Gastroesophageal sphincter (tissue), 4 donors: Measurements from ENCODE around the gene MTMR10. TPM values are rescaled to one million over a fixed set of nuclear protein-coding genes. Genes with fewer than 3 reads are reported as not detected.

ENCODE experiments used
- ATAC-seq: fragments of 150-250 bp; one replicate; pipeline ENCODE4 v1.9.1; 2016; ENCODE audit warnings: mild to moderate bottlenecking, moderate library complexity
- H3K27ac ChIP-seq, 4 donors: fragments of 200-600 bp; sonication (generic) in 3 of 4; 1 replicate in 3 of 4; 2 replicates in 1 of 4; pipeline ENCODE4 v1.5.1; 2016 to 2019
- H3K27me3 ChIP-seq: fragments of 200-600 bp; sonication (generic); one replicate; pipeline ENCODE4 v1.5.1; 2019
- H3K36me3 ChIP-seq, 2 donors: fragments of 200-600 bp; sonication (generic); one replicate each; pipeline ENCODE4 v1.5.1; 2019; ENCODE audit warnings: control low read depth in 1 of 2
- H3K4me1 ChIP-seq, 3 donors: fragments of 200-600 bp; sonication (generic); 1 replicate in 2 of 3; 2 replicates in 1 of 3; pipeline ENCODE4 v1.5.1; 2016 to 2019; ENCODE audit warnings: control low read depth in 2 of 3
- H3K4me3 ChIP-seq, 2 donors: fragments of 200-600 bp; sonication (generic); one replicate each; pipeline ENCODE4 v1.5.1; 2019; ENCODE audit warnings: mild to moderate bottlenecking in 1 of 2, moderate library complexity in 1 of 2
- H3K9me3 ChIP-seq, 3 donors: fragments of 200-600 bp; sonication (generic); one replicate each; pipeline ENCODE4 v1.5.1; 2017 to 2019; ENCODE audit warnings: control low read depth in 2 of 3
- CTCF ChIP-seq, 4 experiments: fragments of 200-600 bp in 2 of 4; fragments of 450-650 bp in 2 of 4; sonication (generic) in 1 of 4; IDR thresholded peaks; one replicate each; pipeline ENCODE4 v1.5.1; 2017 to 2019; ENCODE audit warnings: antibody characterized with exemption in 4 of 4, mild to moderate bottlenecking in 2 of 4, moderate library complexity in 2 of 4
- EP300 ChIP-seq: sonication (generic); formaldehyde crosslinking; IDR thresholded peaks from one replicate; pipeline ENCODE4 v1.6.1; 2017; ENCODE audit warnings: antibody characterized with exemption, mild to moderate bottlenecking
- POLR2A ChIP-seq, 2 donors: fragments of 450-650 bp; IDR thresholded peaks; one replicate each; pipeline ENCODE4 v1.6.1; 2017; ENCODE audit warnings: antibody characterized with exemption in 2 of 2, mild to moderate bottlenecking in 2 of 2, moderate library complexity in 1 of 2
- POLR2AphosphoS5 ChIP-seq: sonication (generic); formaldehyde crosslinking; IDR thresholded peaks from one replicate; pipeline ENCODE4 v1.6.1; 2017; ENCODE audit warnings: antibody characterized with exemption
- WGBS, 2 donors: methylation state at CpG; one replicate each; pipeline ENCODE4 v1.1.5; 2018; ENCODE audit warnings: low coverage in 1 of 2; 5-methylcytosine and 5-hydroxymethylcytosine counted together
- total RNA-seq, 4 donors: library from RNA; depleted of rRNA; stranded (reverse); fragments of >200 nt; gene quantifications; one replicate each; pipeline ENCODE4 v1.1.0, GENCODE V29; 2016

The MTMR10 gene
- total RNA-seq, 4 donors from 2014 or later, result 25.4 to 35.0 (median 32.4) TPM

GRCh38 chr15:30954674-30955073, 36.8 kb downstream of the MTMR10 start:
- 73 to 100% methylated on average over 1 of the region's 1 CpG for WGBS, 2 donors

DNA sequence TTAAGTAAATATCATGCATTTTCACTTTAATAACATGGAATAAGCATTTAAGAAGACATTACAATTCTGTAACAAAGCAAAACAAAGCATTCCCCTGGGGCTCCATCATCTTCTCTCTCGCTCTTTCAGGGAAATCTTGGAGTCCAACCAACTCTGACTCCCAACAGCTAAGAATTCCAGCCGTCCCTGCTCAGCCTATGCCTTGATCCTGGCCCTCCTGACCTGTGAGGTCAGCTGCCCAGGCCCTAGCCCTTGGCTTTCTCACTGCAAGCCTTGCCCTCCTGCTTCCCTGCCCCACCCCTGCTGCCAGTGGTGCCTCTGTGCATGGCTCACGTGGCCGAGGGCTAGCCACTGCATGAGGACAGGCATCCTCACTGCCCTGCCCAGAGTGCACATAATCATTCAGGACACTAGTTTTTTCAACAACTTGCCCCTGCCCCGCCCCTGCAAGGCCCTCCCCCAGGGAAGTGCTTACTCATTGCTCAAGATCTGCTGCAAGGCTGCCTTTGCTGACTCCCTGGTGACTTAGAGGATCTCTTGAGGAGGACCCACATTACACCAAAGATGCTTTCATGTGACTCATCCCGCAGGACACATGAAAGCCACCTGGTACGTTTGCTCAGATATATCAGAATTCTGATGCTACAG, 37.6 kb downstream of the MTMR10 start:
- ATAC-seq, result no peak
- TF ChIP-seq POLR2A (IDR thresholded peaks at IDR 0.05) (no peak), EP300 (no peak), CTCF (IDR thresholded peaks at IDR 0.05) (no peak), POLR2AphosphoS5 (no peak)
- Histone ChIP-seq H3K36me3 (peaks cover 0 to 99% of the 10 kb centered on the region in 2 donors), H3K27ac (no peak overlapping the region), H3K4me3 (no peak overlapping the region), H3K27me3 (no peaks in the 10 kb centered on the region), H3K9me3 (peaks cover 0 to 6% (median 0%) of the 10 kb centered on the region in 3 donors), H3K4me1 (peaks cover 0 to 8% (median 0%) of the 10 kb centered on the region in 3 donors)
- 43 to 66% methylated on average over 4 of the region's 7 CpGs for WGBS, 2 donors

More at GRCh38 chr15:30954674-30955073, 36.8 kb downstream of the MTMR10 start:
- H3K4me1 ChIP-seq, result peaks cover 0 to 8% (median 0%) of the 10 kb centered on the region in 3 donors
- no peak for ATAC-seq
- no peak overlapping the region for H3K4me3 ChIP-seq
- H3K36me3 ChIP-seq, result peaks cover 3 to 99% of the 10 kb centered on the region in 2 donors
- H3K27me3 ChIP-seq, result no peaks in the 10 kb centered on the region
- no peak overlapping the region for H3K27ac ChIP-seq
- H3K9me3 ChIP-seq, result no peaks in the 10 kb centered on the region
- TF ChIP-seq POLR2A (IDR thresholded peaks at IDR 0.05), result no peak
- TF ChIP-seq POLR2AphosphoS5, result no peak
- TF ChIP-seq CTCF (IDR thresholded peaks at IDR 0.05), result no peak
- no peak for TF ChIP-seq EP300

DNA sequence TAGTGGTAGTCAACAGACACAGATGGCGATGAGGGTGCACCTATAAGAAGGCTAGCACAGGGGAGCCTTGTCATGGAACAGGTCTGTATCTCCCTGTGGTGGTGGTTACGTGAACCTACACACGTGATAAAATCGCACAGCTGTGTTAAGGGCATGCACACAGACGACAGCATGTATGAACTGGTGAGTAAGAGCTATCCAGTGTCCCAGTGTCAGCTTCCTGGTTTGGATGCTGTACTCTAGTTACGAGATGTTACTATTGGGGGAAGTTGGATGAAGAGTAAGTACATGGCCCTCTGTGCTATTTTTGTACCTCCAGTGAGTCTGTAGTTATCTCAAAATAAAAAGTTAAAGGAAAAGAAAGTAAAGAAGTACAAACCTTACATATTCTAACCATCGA, 38.2 kb downstream of the MTMR10 start:
- no peak for ATAC-seq
- Histone ChIP-seq H3K4me1 (peaks cover 0 to 8% (median 0%) of the 10 kb centered on the region in 3 donors), H3K27me3 (no peaks in the 10 kb centered on the region), H3K36me3 (peaks cover 0 to 99% of the 10 kb centered on the region in 2 donors), H3K4me3 (no peak overlapping the region), H3K27ac (no peak overlapping the region), H3K9me3 (peaks cover 0 to 6% (median 0%) of the 10 kb centered on the region in 3 donors)
- no peak for TF ChIP-seq EP300
- no peak for TF ChIP-seq POLR2A (IDR thresholded peaks at IDR 0.05)
- 88 to 96% methylated on average over 5 to 6 of the region's 7 CpGs for WGBS, 2 donors

GRCh38 chr15:30943654-30944335, 47.6 kb downstream of the MTMR10 start:
- Histone ChIP-seq H3K4me1 (no peaks in the 10 kb centered on the region), H3K27me3 (no peaks in the 10 kb centered on the region), H3K4me3 (no peak overlapping the region), H3K9me3 (no peaks in the 10 kb centered on the region), H3K36me3 (peaks cover 0 to 100% of the 10 kb centered on the region in 2 donors), H3K27ac (no peak overlapping the region)
- TF ChIP-seq POLR2AphosphoS5 (no peak), EP300 (no peak), CTCF (IDR thresholded peaks at IDR 0.05) (no peak), POLR2A (IDR thresholded peaks at IDR 0.05) (no peak)
- no peak for ATAC-seq
- 78 to 86% methylated on average over 6 to 7 of the region's 8 CpGs for WGBS, 2 donors

DNA sequence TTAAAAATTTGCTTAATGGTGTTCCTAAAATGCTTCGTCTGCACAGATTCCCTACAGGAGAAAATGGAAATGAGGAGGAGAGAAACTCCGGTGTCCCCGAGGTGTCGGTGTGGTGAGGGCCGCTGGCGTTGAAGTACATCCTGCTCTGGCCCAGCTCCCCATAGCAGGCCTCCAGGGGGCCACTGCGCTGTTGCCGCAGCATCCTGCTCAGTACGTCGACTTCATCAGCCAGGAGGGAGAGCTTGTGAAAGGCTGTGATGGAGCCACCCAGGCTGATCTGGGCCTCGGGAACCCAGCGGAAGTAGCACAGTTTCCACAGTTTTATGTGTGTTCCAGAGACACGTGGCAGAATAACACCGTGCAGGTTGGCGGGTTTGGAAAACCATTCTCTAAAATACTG, 49.9 kb downstream of the MTMR10 start:
- TF ChIP-seq POLR2AphosphoS5 (no peak), POLR2A (IDR thresholded peaks at IDR 0.05) (no peak), CTCF (IDR thresholded peaks at IDR 0.05) (no peak), EP300 (no peak)
- Histone ChIP-seq H3K4me1 (no peaks in the 10 kb centered on the region), H3K4me3 (no peak overlapping the region), H3K27me3 (no peaks in the 10 kb centered on the region), H3K36me3 (peaks cover 2 to 100% of the 10 kb centered on the region in 2 donors), H3K27ac (no peak overlapping the region), H3K9me3 (no peaks in the 10 kb centered on the region)
- WGBS, 2 donors, result 85 to 87% methylated on average over 13 to 15 of the region's 15 CpGs
- ATAC-seq, result no peak
